GM21723 (cell line): ENCODE results near the gene HLA-DRB1.
"Not testable (repeated sequence)": the region's sequence is repeated elsewhere in the genome, so short reads cannot be mapped to it uniquely, and the experiment has no call there.

Experiments
- ATAC-seq: cut with Tn5 transposase; IDR thresholded peaks from one replicate; pipeline ENCODE4 v1.9.1; 2021; ENCODE audit warnings: mild to moderate bottlenecking, moderate library complexity; ENCODE audit not compliant: unreplicated experiment

Gene HLA-DRB1

GRCh38 chr6:32589596-32590449, at the start of gene HLA-DRB1:
HLA-DRB1 (minus strand) TSS chr6:32589848; CDS start chr6:32589742, 106 bp downstream.
- peak; percentile 92 for ATAC-seq

GRCh38 chr6:32638532-32639219, 49.0 kb upstream of the HLA-DRB1 start:
- ATAC-seq, result no peak

GRCh38 chr6:32637883-32638282, 48.2 kb upstream of the HLA-DRB1 start:
- ATAC-seq, result no peak

GRCh38 chr6:32637219-32637880, 47.7 kb upstream of the HLA-DRB1 start, which contains the start of gene HLA-DQA1:
HLA-DQA1 (plus strand) TSS chr6:32637406; CDS start chr6:32637459, 53 bp downstream.
- ATAC-seq, result peak; percentile 59

- ATAC-seq, result no peak
Measured at GRCh38 chr6:32635526-32636123, 46.0 kb upstream of the HLA-DRB1 start.

GRCh38 chr6:32629793-32630192, 40.1 kb upstream of the HLA-DRB1 start:
- not testable (repeated sequence) for ATAC-seq

- no peak for ATAC-seq
Measured at GRCh38 chr6:32627831-32628230, 38.2 kb upstream of the HLA-DRB1 start.

- no peak for ATAC-seq
Measured at GRCh38 chr6:32627249-32627648, 37.6 kb upstream of the HLA-DRB1 start.

GRCh38 chr6:32625137-32625536, 35.5 kb upstream of the HLA-DRB1 start:
- ATAC-seq, result no peak

GRCh38 chr6:32624565-32624964, 34.9 kb upstream of the HLA-DRB1 start:
- no peak for ATAC-seq

GRCh38 chr6:32623693-32624092, 34.0 kb upstream of the HLA-DRB1 start:
- no peak for ATAC-seq

GRCh38 chr6:32622545-32623401, 33.1 kb upstream of the HLA-DRB1 start:
- peak; percentile 74 for ATAC-seq

- no peak for ATAC-seq
Measured at GRCh38 chr6:32621372-32621771, 31.7 kb upstream of the HLA-DRB1 start.

- ATAC-seq, result no peak
Measured at GRCh38 chr6:32617751-32618150, 28.1 kb upstream of the HLA-DRB1 start.

GRCh38 chr6:32615885-32616532, 26.4 kb upstream of the HLA-DRB1 start:
- no peak for ATAC-seq

GRCh38 chr6:32614366-32615081, 24.9 kb upstream of the HLA-DRB1 start:
- no peak for ATAC-seq

- ATAC-seq, result no peak
Measured at GRCh38 chr6:32613475-32613874, 23.8 kb upstream of the HLA-DRB1 start.

- no peak for ATAC-seq
Measured at GRCh38 chr6:32610682-32611296, 21.1 kb upstream of the HLA-DRB1 start.
